ENCODE data around the gene BCAR1.

The BCAR1 gene

GRCh38 chr16:75238853-75239541 is 12.4 kb downstream of the BCAR1 start:
- DNase-seq = no peak

- peak; percentile 30 for DNase-seq
These were observed 13.1 kb downstream of the BCAR1 start for GRCh38 chr16:75238132-75238852.

DNA sequence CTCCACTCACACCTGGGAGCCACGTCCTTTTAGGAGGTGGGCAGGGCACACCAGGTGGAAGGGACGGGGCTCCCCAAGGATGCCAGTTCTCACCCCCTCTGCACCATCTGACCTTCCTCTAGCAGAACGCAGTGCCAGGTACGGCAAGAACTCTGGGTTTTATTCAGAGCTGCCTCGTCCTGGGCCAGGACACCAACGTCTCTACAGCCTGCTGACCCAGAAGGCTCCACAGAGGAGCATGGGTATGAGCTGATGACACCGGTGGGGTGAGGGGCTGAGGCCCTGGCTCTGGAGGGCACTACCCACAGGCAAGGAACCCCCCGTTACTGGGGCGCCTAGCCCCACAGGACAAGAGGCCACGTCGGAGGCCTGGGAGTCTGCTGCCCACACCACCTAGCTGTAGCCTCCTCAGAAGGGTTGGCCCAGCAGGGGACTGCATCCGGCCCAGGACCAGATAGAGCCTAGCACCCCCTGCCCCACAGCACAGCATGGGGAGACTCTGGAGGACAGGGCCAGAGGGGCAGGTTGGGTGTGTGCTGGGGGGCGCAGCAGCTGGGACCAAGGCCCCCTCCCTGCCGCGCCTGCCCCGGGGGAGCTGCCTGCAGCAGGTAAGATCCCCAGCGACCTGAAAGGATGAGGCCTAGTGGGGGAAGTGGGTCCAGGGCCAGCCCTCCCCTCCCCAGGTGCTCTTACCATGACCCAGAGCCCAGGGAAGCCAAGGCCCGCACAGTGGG is 13.9 kb downstream of the BCAR1 start:
- DNase-seq = no peak

DNA sequence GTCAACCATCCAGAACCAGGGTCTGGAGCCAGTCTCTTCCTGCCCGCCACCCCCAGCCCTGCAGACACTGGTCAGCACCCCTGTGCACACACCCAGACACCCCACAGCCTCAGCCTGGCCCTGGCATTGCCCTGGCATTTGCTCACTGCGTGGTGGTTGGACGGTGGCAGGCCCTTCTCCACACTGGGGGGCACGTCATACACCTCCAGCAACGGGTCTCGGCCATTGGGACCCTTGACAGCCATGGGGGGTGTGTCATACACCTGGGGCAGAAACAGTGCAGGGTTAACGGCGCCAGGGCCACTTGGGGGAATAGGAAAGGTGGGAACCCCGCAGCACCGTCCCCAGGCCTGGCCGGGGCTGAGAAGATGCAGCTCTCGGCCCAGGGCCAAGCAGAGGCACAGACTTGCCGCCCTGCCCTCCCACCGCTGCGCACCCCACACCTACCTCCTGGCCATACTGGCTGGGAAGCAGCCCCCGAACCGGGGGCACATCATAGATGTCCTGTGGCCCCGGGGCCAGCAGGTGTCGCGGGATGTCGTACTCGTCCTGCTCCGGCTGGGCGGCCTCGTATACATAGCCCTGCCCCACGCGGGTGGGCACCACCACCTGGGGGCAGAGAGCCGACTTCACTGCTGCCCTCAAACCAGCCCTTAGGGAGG is 14.6 kb downstream of the BCAR1 start:
- no peak for DNase-seq

- DNase-seq = no peak
These were observed 15.2 kb downstream of the BCAR1 start for GRCh38 chr16:75236232-75236631.

GRCh38 chr16:75235721-75236193 is 15.7 kb downstream of the BCAR1 start:
- DNase-seq = no peak

GRCh38 chr16:75234856-75235696 is 16.3 kb downstream of the BCAR1 start:
- DNase-seq = no peak

DNA sequence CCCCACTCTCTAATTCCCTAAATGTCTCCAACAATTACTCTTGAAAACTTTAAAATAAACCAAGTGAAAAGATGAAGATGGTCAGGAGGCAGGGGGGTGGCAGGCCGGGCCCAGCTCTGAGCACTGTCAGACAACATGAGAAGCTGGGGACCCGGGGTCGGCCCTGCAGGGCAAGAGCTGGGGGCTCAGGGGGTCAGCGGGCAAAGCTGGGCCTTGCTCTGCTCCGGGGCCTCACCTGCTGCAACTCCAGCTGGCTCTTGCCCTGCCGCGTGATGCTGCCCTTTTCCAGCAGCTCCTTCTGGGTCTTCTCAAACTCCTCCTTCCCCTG is 17.8 kb downstream of the BCAR1 start:
- DNase-seq = no peak

- no peak for DNase-seq
These were observed 19.9 kb downstream of the BCAR1 start for GRCh38 chr16:75231570-75231969.

GRCh38 chr16:75230471-75231110 is 20.8 kb downstream of the BCAR1 start:
- DNase-seq = no peak

- no peak for DNase-seq
These were observed 22.0 kb downstream of the BCAR1 start for GRCh38 chr16:75229172-75230031.

GRCh38 chr16:75228143-75228976 is 23.1 kb downstream of the BCAR1 start:
- no peak for DNase-seq

GRCh38 chr16:75227361-75228142 is 23.9 kb downstream of the BCAR1 start:
- no peak for DNase-seq

DNA sequence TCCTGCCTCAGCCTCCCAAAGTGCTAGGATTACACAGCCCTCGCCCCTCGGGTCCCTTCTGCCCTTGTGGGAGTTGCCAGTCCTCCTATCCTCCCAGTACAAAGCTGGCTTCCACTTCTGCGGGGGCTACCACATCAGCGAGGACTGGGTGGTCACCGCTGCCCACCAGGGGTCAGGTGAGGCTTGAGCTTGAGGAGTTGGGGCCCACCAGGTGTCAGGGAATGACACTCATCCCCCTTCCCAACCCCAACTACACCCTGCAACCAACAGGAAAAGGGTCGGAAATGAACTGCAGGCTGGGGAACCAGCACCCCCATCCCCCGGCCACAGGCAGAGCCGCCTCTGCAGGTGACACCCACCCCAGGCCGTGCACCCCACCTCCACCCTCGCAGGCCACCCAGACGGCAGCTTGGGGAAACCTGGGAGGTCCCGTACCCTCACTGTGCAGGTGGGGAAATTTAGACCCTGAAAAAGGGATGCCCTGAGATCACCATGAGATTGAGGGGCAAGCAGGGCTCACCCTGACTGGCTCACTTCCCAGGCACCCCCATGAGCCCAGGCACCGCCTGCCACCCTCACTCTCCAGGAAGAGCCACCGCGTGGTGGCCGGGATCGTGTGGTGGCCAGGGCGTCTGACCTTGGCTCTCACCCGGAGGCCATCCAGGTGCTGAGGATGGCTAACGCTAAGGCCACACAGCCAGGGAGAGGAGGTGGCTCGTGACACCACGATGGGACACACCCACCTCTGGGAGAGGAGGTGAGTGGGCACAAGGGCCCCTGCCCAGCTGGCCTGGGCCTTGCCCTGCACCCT is 24.7 kb downstream of the BCAR1 start:
- DNase-seq = no peak

GRCh38 chr16:75225678-75226515 is 25.5 kb downstream of the BCAR1 start:
- DNase-seq = no peak

DNA sequence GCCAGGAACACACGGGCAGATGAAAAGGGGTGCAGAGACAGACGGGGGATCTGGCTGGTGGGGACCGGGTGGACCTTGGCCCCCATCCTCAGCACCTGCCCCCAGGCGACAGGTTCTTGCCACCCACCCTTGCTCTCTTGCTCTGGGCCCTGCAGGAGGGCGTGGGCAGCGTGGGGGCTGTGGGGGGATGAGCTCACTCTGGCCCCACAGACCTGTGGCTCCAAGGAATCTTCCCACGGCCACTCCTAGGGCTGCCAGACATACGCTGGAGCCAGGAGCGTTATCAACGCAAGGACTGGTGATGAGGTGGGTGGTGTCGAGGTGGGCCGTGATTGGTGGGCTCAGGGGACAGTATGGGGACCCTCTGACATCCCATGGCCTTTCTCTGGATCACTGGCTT is 26.3 kb downstream of the BCAR1 start:
- DNase-seq = no peak
